IgD-negative memory B cell (primary cell): ENCODE results near the gene C16orf78. TPM values are rescaled to one million over a fixed set of nuclear protein-coding genes. Genes with fewer than 3 reads are reported as not detected.

Source experiments
- H3K27ac Mint-ChIP-seq, 3 donors: one replicate each; pipeline ENCODE4 v1.8.0; 2020 to 2022; ENCODE audit warnings: mild to moderate bottlenecking in 3 of 3, mixed read lengths in 3 of 3, moderate library complexity in 1 of 3
- H3K27me3 Mint-ChIP-seq: one replicate; pipeline ENCODE4 v1.8.0; 2021; ENCODE audit warnings: mixed read lengths
- H3K36me3 Mint-ChIP-seq: one replicate; pipeline ENCODE4 v1.8.0; 2020; ENCODE audit warnings: mild to moderate bottlenecking, mixed read lengths
- H3K4me1 Mint-ChIP-seq, 3 donors: one replicate each; pipeline ENCODE4 v1.8.0; 2020 to 2022; ENCODE audit warnings: mixed read lengths in 3 of 3, mild to moderate bottlenecking in 1 of 3
- H3K4me3 Mint-ChIP-seq, 4 donors: one replicate each; pipeline ENCODE4 v1.8.0; 2020 to 2022; ENCODE audit warnings: mild to moderate bottlenecking in 4 of 4, mixed read lengths in 4 of 4, moderate library complexity in 3 of 4
- H3K9me3 Mint-ChIP-seq, 3 donors: one replicate each; pipeline ENCODE4 v1.8.0; 2020 to 2021; ENCODE audit warnings: mixed read lengths in 3 of 3, mild to moderate bottlenecking in 1 of 3
- polyA plus RNA-seq: library from polyadenylated mRNA; unstranded; fragments of 300-500 nt; fragmentation: Illumina TruSeq; gene quantifications from one replicate; pipeline ENCODE4 v1.2.3, GENCODE V29; 2021

C16orf78 gene
- polyA plus RNA-seq = not detected

- Mint-ChIP-seq H3K27me3 (peaks cover 6% of the 10 kb centered on the region), H3K36me3 (no peaks in the 10 kb centered on the region), H3K9me3 (peaks cover 0 to 3% (median 0%) of the 10 kb centered on the region in 3 donors), H3K4me1 (no peaks in the 10 kb centered on the region), H3K27ac (no peak within 1 kb of the TSS), H3K4me3 (no peak within 1 kb of the TSS)
Observed at GRCh38 chr16:49373504-49373903, at the start of gene C16orf78. Gene C16orf78 (plus strand): TSS chr16:49373804. CDS start chr16:49373940, 136 bp downstream.

- Mint-ChIP-seq H3K4me1 (no peaks in the 10 kb centered on the region), H3K27me3 (peaks cover 1% of the 10 kb centered on the region), H3K4me3 (no peak overlapping the region), H3K36me3 (no peaks in the 10 kb centered on the region), H3K27ac (no peak overlapping the region), H3K9me3 (peaks cover 0 to 5% (median 3%) of the 10 kb centered on the region in 3 donors)
Observed at GRCh38 chr16:49324703-49325102, 48.9 kb upstream of the C16orf78 start.

GRCh38 chr16:49327466-49327865, 46.1 kb upstream of the C16orf78 start:
- Mint-ChIP-seq H3K4me1 (no peaks in the 10 kb centered on the region), H3K4me3 (no peak overlapping the region), H3K27me3 (peaks cover 1% of the 10 kb centered on the region), H3K36me3 (no peaks in the 10 kb centered on the region), H3K9me3 (peaks cover 0 to 4% (median 0%) of the 10 kb centered on the region in 3 donors), H3K27ac (no peak overlapping the region)

- H3K27me3 Mint-ChIP-seq = peaks cover 1% of the 10 kb centered on the region
- peaks cover 0 to 2% (median 0%) of the 10 kb centered on the region in 3 donors for H3K9me3 Mint-ChIP-seq
- no peak overlapping the region for H3K4me3 Mint-ChIP-seq
- H3K4me1 Mint-ChIP-seq = no peaks in the 10 kb centered on the region
- no peak overlapping the region for H3K27ac Mint-ChIP-seq
- H3K36me3 Mint-ChIP-seq = no peaks in the 10 kb centered on the region
Observed at GRCh38 chr16:49328325-49328724, 45.3 kb upstream of the C16orf78 start.

GRCh38 chr16:49330562-49331201, 42.9 kb upstream of the C16orf78 start:
- H3K27ac Mint-ChIP-seq = no peak overlapping the region
- no peaks in the 10 kb centered on the region for H3K4me1 Mint-ChIP-seq
- no peak overlapping the region for H3K4me3 Mint-ChIP-seq
- H3K9me3 Mint-ChIP-seq = peaks cover 0 to 2% (median 0%) of the 10 kb centered on the region in 3 donors
- H3K36me3 Mint-ChIP-seq = no peaks in the 10 kb centered on the region
- H3K27me3 Mint-ChIP-seq = peaks cover 1% of the 10 kb centered on the region

- no peaks in the 10 kb centered on the region for H3K27me3 Mint-ChIP-seq
- no peaks in the 10 kb centered on the region for H3K4me1 Mint-ChIP-seq
- peaks cover 0 to 2% (median 0%) of the 10 kb centered on the region in 3 donors for H3K9me3 Mint-ChIP-seq
- H3K4me3 Mint-ChIP-seq = no peak overlapping the region
- H3K36me3 Mint-ChIP-seq = no peaks in the 10 kb centered on the region
- H3K27ac Mint-ChIP-seq = no peak overlapping the region
Observed at GRCh38 chr16:49332589-49333258, 40.9 kb upstream of the C16orf78 start.

- H3K27ac Mint-ChIP-seq = no peak overlapping the region
- H3K4me1 Mint-ChIP-seq = no peaks in the 10 kb centered on the region
- no peaks in the 10 kb centered on the region for H3K27me3 Mint-ChIP-seq
- H3K4me3 Mint-ChIP-seq = no peak overlapping the region
- no peaks in the 10 kb centered on the region for H3K36me3 Mint-ChIP-seq
- peaks cover 0 to 2% (median 0%) of the 10 kb centered on the region in 3 donors for H3K9me3 Mint-ChIP-seq
Observed at GRCh38 chr16:49333259-49333597, 40.4 kb upstream of the C16orf78 start.

- Mint-ChIP-seq H3K27me3 (no peaks in the 10 kb centered on the region), H3K9me3 (no peaks in the 10 kb centered on the region), H3K4me3 (no peak overlapping the region), H3K36me3 (no peaks in the 10 kb centered on the region), H3K27ac (no peak overlapping the region), H3K4me1 (no peaks in the 10 kb centered on the region)
Observed at GRCh38 chr16:49335828-49336227, 37.8 kb upstream of the C16orf78 start.

GRCh38 chr16:49336581-49336980, 37.0 kb upstream of the C16orf78 start:
- Mint-ChIP-seq H3K27me3 (no peaks in the 10 kb centered on the region), H3K36me3 (no peaks in the 10 kb centered on the region), H3K27ac (no peak overlapping the region), H3K9me3 (no peaks in the 10 kb centered on the region), H3K4me1 (no peaks in the 10 kb centered on the region), H3K4me3 (no peak overlapping the region)

- Mint-ChIP-seq H3K36me3 (no peaks in the 10 kb centered on the region), H3K27ac (no peak overlapping the region), H3K27me3 (no peaks in the 10 kb centered on the region), H3K4me1 (no peaks in the 10 kb centered on the region), H3K9me3 (peaks cover 0 to 2% (median 0%) of the 10 kb centered on the region in 3 donors), H3K4me3 (no peak overlapping the region)
Observed at GRCh38 chr16:49337814-49338350, 35.7 kb upstream of the C16orf78 start.

GRCh38 chr16:49338611-49339265, 34.9 kb upstream of the C16orf78 start:
- Mint-ChIP-seq H3K27me3 (no peaks in the 10 kb centered on the region), H3K4me3 (no peak overlapping the region), H3K4me1 (no peaks in the 10 kb centered on the region), H3K27ac (no peak overlapping the region), H3K36me3 (no peaks in the 10 kb centered on the region), H3K9me3 (peaks cover 0 to 2% (median 0%) of the 10 kb centered on the region in 3 donors)

GRCh38 chr16:49340466-49340865, 33.1 kb upstream of the C16orf78 start:
- no peak overlapping the region for H3K27ac Mint-ChIP-seq
- H3K27me3 Mint-ChIP-seq = no peaks in the 10 kb centered on the region
- H3K9me3 Mint-ChIP-seq = peaks cover 0 to 2% (median 0%) of the 10 kb centered on the region in 3 donors
- no peaks in the 10 kb centered on the region for H3K4me1 Mint-ChIP-seq
- no peaks in the 10 kb centered on the region for H3K36me3 Mint-ChIP-seq
- no peak overlapping the region for H3K4me3 Mint-ChIP-seq

GRCh38 chr16:49341706-49342105, 31.9 kb upstream of the C16orf78 start:
- no peaks in the 10 kb centered on the region for H3K4me1 Mint-ChIP-seq
- H3K4me3 Mint-ChIP-seq = no peak overlapping the region
- H3K36me3 Mint-ChIP-seq = no peaks in the 10 kb centered on the region
- peaks cover 0 to 2% (median 0%) of the 10 kb centered on the region in 3 donors for H3K9me3 Mint-ChIP-seq
- no peak overlapping the region for H3K27ac Mint-ChIP-seq
- H3K27me3 Mint-ChIP-seq = no peaks in the 10 kb centered on the region

- Mint-ChIP-seq H3K36me3 (no peaks in the 10 kb centered on the region), H3K9me3 (peaks cover 0 to 2% (median 0%) of the 10 kb centered on the region in 3 donors), H3K4me1 (no peaks in the 10 kb centered on the region), H3K27ac (no peak overlapping the region), H3K27me3 (no peaks in the 10 kb centered on the region), H3K4me3 (no peak overlapping the region)
Observed at GRCh38 chr16:49342336-49343265, 31.0 kb upstream of the C16orf78 start.
